NCI-H1417 treated with DMSO at 0.1 percent for 48 hours (cell line): Measurements from ENCODE around the gene VCAM1.

ENCODE experiments used
- DNase-seq: peaks from one replicate; lab custom pipeline; 2025; lab: John Stamatoyannopoulos, UW

Gene VCAM1

GRCh38 chr1:100722221-100722620 lies 2.7 kb downstream of the VCAM1 start:
- DNase-seq = no peak

DNA sequence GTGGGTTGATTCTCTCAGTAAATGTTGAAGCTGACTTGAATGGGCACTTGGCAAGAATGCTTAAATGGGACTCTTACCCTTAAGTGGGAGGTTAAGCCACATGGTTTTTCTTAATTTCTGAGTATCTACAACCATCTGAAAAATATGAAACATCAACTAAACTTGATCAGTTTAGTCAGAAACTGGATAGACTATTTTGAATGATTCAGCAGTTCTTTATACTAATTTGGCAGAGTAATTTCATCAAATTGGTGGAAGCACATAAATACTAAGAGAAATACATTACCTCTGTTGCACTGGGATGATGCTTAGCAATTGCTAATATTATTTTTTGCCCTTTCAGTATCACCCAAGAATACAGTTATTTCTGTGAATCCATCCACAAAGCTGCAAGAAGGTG lies 4.7 kb downstream of the VCAM1 start:
- no peak for DNase-seq

DNA sequence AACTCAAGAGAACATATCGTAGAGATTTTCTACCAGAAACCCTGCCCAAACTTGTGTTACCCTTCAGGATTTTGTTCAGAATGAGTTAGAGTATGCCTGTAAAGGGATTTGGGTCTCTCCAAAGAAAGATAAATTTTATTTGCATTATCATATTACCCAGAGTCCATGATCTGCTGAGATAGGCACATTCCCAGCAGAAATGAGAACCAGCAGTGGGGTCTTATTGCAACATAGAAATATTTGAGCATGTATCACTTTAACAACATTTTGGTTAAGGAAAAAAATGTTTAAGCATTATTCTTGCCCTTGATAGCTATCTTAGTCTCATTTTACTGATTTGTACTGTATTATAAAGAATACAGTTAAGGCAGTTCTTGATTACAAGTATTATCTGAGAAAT lies 10.6 kb downstream of the VCAM1 start:
- DNase-seq = no peak

GRCh38 chr1:100731309-100731708 lies 11.8 kb downstream of the VCAM1 start:
- no peak for DNase-seq

DNA sequence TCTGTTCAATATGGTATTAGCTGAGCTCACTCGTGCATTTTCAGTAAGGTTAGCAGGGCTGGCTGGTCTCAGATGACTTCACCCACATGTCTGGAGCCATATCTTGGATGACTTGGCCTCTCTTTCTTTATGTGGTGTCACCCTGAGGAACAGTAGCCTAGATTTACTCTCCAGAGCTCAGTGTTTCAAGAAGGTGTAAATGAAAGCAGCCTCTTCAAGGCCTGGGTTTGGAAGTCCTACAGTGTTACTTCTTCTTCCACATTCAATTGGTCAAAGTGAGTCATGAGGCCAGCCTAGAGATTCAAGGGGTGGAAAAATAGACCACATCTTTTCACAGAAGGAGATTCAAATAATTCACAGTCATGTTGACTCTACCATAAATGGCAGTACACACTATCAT lies 12.2 kb downstream of the VCAM1 start:
- DNase-seq = no peak

DNA sequence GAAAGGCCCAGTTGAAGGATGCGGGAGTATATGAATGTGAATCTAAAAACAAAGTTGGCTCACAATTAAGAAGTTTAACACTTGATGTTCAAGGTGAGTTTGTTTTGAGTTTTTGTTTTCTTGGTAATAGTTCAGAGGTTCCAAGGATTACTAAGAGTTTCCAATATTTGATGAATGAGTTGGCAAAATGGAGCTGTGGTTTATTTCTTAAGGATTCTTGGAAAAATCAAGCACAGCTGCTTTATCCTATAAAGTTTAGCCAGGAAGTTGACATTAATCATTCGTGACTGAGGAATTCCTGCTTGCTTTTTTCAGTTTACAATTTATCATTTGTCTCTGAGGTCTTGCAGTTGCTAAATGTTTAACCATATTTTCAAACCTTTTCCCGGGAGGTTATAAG lies 15.1 kb downstream of the VCAM1 start:
- DNase-seq = no peak

- no peak for DNase-seq
Measured at GRCh38 chr1:100735244-100735643, 15.7 kb downstream of the VCAM1 start.

- DNase-seq = no peak
Measured at GRCh38 chr1:100736324-100736723, 16.8 kb downstream of the VCAM1 start.

- no peak for DNase-seq
Measured at GRCh38 chr1:100736746-100737145, 17.2 kb downstream of the VCAM1 start.

DNA sequence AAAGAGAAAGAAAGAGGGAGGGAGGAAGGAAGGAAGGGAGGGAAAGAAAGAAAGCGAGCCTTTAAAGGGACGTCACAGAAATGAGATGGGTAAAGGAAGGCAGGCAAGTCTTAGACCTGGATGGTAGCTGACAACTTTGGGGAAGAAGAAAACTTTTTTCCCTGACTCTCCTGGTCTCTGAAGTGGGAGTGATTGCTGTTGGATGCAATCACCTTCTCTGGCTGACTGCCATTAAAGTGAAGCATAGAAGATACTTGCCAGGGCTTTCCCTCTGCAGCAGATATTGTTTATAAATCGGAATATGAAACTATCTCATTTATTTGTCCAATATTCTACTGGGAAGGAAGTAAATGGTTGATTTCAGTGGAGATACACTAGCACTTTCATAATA lies 27.0 kb downstream of the VCAM1 start:
- DNase-seq = no peak

- no peak for DNase-seq
Measured at GRCh38 chr1:100747771-100748170, 28.2 kb downstream of the VCAM1 start.

GRCh38 chr1:100750005-100750885 lies 30.7 kb downstream of the VCAM1 start:
- no peak for DNase-seq

- DNase-seq = no peak
Measured at GRCh38 chr1:100752791-100753190, 33.2 kb downstream of the VCAM1 start.

DNA sequence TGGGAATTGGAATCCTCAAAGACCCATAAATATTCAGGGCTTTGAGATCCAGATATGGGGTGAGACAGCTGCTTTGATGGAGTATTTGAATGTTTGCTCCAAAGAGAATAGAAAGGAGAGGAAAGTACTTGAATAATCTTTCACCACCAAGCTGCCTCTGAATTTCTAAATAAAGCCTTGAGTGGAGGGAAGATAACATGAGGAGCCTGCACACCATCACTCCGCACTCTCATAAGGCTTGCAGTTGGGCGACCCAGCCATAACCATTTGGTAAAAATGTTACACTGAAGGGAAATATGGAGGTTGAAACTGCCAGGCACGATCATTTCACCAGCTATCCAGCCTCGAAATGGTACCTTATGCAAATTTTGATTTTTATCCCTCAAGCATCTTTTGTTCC lies 38.4 kb downstream of the VCAM1 start:
- DNase-seq = no peak

GRCh38 chr1:100759188-100759587 lies 39.6 kb downstream of the VCAM1 start:
- no peak for DNase-seq

DNA sequence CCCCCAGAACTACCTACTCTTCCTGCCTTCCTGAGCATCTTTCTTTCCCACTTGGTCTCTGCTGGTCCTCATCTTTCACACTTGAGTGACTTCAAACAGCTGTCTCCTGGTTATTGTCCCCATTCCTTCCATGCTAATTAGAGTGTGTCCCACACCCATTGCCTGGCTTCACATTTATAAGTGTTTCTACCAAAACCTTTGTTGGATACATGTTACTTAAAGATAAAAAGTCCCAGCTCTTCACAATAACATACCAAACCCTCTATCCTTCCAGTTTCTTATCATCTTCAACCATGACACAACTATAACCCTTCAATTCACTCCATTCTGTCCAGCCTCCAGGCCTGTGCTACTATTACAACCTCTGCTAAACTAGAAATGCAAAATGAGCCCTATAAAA lies 41.0 kb downstream of the VCAM1 start:
- no peak for DNase-seq

DNA sequence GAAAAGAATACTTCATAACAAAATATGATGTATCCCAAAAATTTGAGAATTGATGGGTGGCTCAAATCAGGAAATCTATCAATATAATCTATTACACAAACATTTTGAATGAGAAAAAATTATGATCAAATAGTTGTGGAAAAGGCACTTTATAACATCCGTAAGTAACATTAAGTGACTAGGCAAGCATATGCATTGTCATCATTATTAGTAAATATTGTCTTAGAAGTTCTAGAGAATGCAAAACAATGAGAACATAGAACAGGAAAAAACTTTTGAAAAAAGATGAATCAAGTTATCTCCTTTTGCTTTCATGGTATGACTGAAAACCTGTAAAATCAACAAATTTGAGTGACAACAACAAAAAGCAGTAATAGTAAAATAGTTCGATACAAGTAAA lies 42.9 kb downstream of the VCAM1 start:
- no peak for DNase-seq

GRCh38 chr1:100767176-100767890 lies 47.8 kb downstream of the VCAM1 start:
- DNase-seq = no peak

DNA sequence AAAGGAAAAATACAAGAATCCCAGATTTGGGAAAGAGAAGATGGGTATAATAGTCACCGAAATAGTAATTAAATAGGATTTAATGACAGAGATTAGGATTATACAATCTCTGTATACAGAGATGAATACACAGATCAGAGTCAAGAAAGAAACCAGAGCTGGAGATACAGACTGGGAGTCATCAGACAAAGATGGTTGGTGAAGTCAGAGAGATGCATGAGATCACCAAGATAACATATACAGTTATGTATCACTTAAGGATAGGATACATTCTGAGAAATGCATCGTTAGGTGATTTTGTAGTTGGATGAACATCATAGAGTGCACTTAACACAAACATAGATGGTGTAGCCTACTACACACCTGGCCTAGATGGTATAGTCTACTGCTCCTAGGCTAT lies 49.8 kb downstream of the VCAM1 start:
- DNase-seq = no peak

DNA sequence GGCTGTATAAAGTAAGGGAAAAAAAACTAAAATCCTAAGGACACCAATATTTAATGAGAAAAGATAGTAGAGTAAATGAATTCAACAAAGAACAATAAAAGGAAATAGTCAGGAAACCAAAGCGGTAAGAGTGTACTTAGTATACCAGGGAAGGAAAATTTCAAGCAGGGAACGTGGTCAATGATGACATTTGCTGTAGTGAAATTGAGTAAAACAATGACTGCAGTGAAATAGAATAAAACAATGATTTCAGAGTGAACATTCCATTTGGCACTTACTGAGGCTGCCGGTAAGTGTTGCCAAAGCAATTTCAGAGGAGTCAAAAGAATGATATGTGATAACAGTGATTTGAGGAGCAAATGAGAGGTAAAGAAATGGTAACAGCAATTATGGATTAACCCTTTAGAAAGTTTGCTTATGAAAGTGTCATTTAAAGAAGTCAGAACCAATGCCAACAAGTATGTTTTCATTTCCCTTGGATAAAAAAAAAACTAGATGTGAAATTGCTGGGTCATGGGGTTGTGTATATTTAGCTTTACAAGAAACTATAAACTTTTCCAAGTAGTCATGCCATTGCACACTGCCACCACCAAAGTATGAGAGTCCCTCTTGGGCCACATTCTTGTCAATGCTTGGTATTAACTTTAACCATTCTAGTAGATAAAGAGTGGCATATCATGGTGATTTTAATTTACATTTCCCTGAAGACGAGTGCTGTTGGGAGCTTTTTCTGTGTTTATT lies 50.5 kb downstream of the VCAM1 start:
- no peak for DNase-seq

DNA sequence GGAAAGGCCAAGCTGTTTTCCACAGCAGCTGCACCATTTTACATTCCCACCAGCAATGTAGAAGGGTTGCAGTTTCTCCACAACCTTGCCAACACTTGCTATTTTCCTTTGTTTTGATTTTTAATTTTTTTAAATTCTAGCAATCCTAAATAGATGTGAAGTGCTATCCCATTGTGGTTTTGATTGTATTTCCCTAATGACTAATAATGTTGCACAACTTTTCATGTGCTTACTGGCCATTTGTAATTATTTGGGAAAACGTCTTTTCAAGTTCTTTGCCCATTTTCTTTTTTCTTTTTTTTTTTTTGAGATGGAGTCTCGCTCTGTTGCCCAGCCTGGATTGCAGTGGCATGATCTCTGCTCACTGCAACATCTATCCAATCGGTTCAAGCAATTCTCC lies 53.9 kb downstream of the VCAM1 start:
- no peak for DNase-seq

DNA sequence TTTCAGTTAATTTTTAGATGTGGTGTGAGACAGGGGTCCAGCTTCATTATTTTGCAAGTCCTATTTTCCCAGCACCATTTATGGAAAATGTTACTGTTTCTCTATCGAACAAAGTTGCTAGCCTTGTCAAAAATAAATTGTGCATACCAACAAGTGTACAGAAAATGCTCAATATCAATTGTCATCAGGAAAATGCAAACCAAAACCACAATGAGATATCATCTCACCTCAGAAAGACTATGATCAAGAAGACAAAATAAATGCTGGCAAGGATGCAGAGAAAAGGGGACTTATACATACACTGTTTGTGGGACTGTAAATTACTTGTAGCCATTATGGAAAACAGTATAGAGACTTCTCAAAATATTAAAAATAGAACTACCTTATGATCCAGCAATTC lies 54.8 kb downstream of the VCAM1 start:
- DNase-seq = no peak

GRCh38 chr1:100775483-100775882 lies 55.9 kb downstream of the VCAM1 start:
- no peak for DNase-seq
